ENCODE data around the gene PMS2. TPM values are rescaled to one million over a fixed set of nuclear protein-coding genes. Genes with fewer than 3 reads are reported as not detected.
"Not testable (repeated sequence)": the region's sequence is repeated elsewhere in the genome, so short reads cannot be mapped to it uniquely, and the experiment has no call there.

PMS2 gene
- total RNA-seq, 1 experiment from 2014 or later, result 22.6 TPM

DNA sequence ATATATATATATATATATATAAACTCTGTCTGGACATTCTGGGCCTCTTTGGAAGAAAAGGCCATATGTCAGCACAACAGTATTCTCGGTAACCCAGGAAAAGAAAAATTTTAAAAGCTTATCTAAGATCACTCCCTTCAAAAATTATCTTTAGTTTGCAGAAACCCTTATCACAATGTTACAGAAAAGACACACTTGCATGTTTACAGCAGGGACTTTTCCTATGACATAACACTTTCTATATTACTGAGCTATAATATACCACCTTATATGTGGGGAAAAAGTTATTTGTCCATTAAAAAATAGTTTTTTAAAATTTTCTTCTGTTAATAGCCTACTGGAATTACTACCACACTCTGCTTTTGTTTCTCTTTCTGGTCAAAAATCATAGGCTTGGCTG lies 47.8 kb upstream of the PMS2 start:
- H3K4me1 Mint-ChIP-seq (ENCODE audit: low read depth, unreplicated experiment), result no peaks in the 10 kb centered on the region
- H3K27me3 Mint-ChIP-seq (ENCODE audit: insufficient read depth, unreplicated experiment), result no peaks in the 10 kb centered on the region
- ChIA-PET POLR2A (interaction anchor here (0.6 kb wide), 1 partner anchor 37 kb away, joined by 3 read pairs; no protein-coding TSS in a partner anchor), CTCF (interaction anchor here (0.8 kb wide), 1 partner anchor 8 kb away, joined by 3 read pairs; no protein-coding TSS in a partner anchor)
- Histone ChIP-seq H3K4me3 (ENCODE audit: low read depth, low read length) (no peak overlapping the region), H3K27me3 (replicated peaks; ENCODE audit: control insufficient read depth, insufficient read depth, low read length) (no peaks in the 10 kb centered on the region), H3K4me1 (peaks cover 11% of the 10 kb centered on the region), H3K9me3 (no peaks in the 10 kb centered on the region), H3K36me3 (ENCODE audit: control insufficient read depth, insufficient read depth, low read length) (no peaks in the 10 kb centered on the region)
- intact Hi-C loops (cut with micrococcal nuclease; ENCODE audit: unreplicated experiment), result no loop called here
- TF ChIP-seq, protein P1, sequence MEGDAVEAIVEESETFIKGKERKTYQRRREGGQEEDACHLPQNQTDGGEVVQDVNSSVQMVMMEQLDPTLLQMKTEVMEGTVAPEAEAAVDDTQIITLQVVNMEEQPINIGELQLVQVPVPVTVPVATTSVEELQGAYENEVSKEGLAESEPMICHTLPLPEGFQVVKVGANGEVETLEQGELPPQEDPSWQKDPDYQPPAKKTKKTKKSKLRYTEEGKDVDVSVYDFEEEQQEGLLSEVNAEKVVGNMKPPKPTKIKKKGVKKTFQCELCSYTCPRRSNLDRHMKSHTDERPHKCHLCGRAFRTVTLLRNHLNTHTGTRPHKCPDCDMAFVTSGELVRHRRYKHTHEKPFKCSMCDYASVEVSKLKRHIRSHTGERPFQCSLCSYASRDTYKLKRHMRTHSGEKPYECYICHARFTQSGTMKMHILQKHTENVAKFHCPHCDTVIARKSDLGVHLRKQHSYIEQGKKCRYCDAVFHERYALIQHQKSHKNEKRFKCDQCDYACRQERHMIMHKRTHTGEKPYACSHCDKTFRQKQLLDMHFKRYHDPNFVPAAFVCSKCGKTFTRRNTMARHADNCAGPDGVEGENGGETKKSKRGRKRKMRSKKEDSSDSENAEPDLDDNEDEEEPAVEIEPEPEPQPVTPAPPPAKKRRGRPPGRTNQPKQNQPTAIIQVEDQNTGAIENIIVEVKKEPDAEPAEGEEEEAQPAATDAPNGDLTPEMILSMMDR (IDR thresholded peaks at IDR 0.05; ENCODE audit: insufficient read depth in 1 of 2, low read depth in 1 of 2, low read length in 1 of 2, severe bottlenecking in 1 of 2, unreplicated experiment in 1 of 2), result no peak
- no TSS peak for BruUV-seq (replicated peaks)
- H3K36me3 Mint-ChIP-seq (ENCODE audit: insufficient read depth, unreplicated experiment), result peaks cover 50% of the 10 kb centered on the region
- peak overlapping the region; percentile 93 for H3K4me3 Mint-ChIP-seq (ENCODE audit: unreplicated experiment)
- H3K27ac Mint-ChIP-seq (ENCODE audit: unreplicated experiment), result no peak overlapping the region
- H3K9me3 Mint-ChIP-seq (ENCODE audit: unreplicated experiment), result no peaks in the 10 kb centered on the region
- DNase-seq, result no peak

DNA sequence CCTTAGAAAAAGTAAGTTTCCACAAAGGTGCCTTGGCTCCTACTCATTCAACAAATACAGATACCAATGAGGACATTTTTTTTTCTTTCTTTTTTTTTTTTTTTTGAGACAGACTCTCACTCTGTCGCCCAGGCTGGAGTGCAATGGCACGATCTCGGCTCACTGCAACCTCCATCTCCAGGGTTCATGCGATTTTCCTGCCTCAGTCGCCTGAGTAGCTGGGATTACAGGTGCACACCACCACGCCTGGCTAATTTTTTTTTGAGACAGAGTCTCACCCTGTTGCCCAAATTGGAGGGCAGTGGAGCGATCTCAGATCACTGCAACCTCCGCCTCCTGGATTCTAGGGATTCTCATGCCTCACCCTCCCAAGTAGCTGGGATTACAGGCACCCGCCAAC lies 42.3 kb upstream of the PMS2 start:
- H3K36me3 ChIP-seq (ENCODE audit: control insufficient read depth, insufficient read depth, low read length); H3K4me1 Mint-ChIP-seq (ENCODE audit: low read depth, unreplicated experiment); H3K4me1 ChIP-seq; H3K27me3 Mint-ChIP-seq (ENCODE audit: insufficient read depth, unreplicated experiment); BruUV-seq (replicated peaks); H3K9me3 ChIP-seq; H3K27me3 ChIP-seq (replicated peaks; ENCODE audit: control insufficient read depth, insufficient read depth, low read length); H3K4me3 ChIP-seq (ENCODE audit: low read depth, low read length); DNase-seq; intact Hi-C loops (cut with micrococcal nuclease; ENCODE audit: unreplicated experiment); H3K9me3 Mint-ChIP-seq (ENCODE audit: unreplicated experiment): not testable (repeated sequence)
- ChIA-PET CTCF (interaction anchor here (0.5 to 1.0 kb wide), 2 partner anchors 54 to 299 kb away, joined by 4 to 5 read pairs; no protein-coding TSS in a partner anchor), POLR2A (interaction anchor here (0.6 kb wide), 1 partner anchor 36 kb away, joined by 4 read pairs; no protein-coding TSS in a partner anchor)
- H3K36me3 Mint-ChIP-seq (ENCODE audit: insufficient read depth, unreplicated experiment), result peaks cover 80% of the 10 kb centered on the region
- peak overlapping the region; percentile 52 for H3K4me3 Mint-ChIP-seq (ENCODE audit: unreplicated experiment)
- H3K27ac Mint-ChIP-seq (ENCODE audit: unreplicated experiment), result peak overlapping the region; percentile 96

DNA sequence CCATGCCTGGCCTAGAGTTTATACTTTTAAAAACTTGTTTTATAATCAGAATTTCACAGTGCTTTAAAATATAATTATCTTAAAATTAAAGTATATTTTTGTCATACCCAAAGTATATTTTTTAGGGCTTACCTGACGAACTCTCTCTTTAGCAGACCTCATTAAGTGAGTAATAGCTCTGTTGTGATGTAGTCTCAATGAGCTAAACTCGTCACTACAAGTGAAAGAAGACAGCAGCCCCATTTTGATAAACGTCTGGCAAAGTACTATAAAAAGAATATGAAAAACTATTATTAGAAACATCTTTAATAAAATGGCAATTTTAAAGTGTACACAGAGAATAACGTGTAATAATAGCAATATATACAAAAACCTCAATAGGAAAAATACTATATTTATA lies 40.9 kb upstream of the PMS2 start:
- no peak overlapping the region for H3K4me3 Mint-ChIP-seq (ENCODE audit: unreplicated experiment)
- H3K36me3 ChIP-seq (ENCODE audit: control insufficient read depth, insufficient read depth, low read length), result peaks cover 1% of the 10 kb centered on the region; the same call in 1 of the 2 replicates
- TF ChIP-seq, protein P1 (IDR thresholded peaks at IDR 0.05; ENCODE audit: insufficient read depth in 1 of 2, low read depth in 1 of 2, low read length in 1 of 2, severe bottlenecking in 1 of 2, unreplicated experiment in 1 of 2), result no peak
- no TSS peak for BruUV-seq (replicated peaks)
- no peak for DNase-seq
- no peaks in the 10 kb centered on the region for H3K27me3 ChIP-seq (replicated peaks; ENCODE audit: control insufficient read depth, insufficient read depth, low read length)
- H3K4me3 ChIP-seq (ENCODE audit: low read depth, low read length), result no peak overlapping the region
- no peak overlapping the region for H3K27ac Mint-ChIP-seq (ENCODE audit: unreplicated experiment)
- peaks cover 8% of the 10 kb centered on the region; the same call in 1 of the 2 replicates for H3K4me1 ChIP-seq
- no peaks in the 10 kb centered on the region for H3K9me3 ChIP-seq
- intact Hi-C loops (cut with micrococcal nuclease; ENCODE audit: unreplicated experiment), result no loop called here
- ChIA-PET POLR2A (no interaction called here), CTCF (no interaction called here)
- peaks cover 6% of the 10 kb centered on the region for H3K4me1 Mint-ChIP-seq (ENCODE audit: low read depth, unreplicated experiment)
- no peaks in the 10 kb centered on the region for H3K9me3 Mint-ChIP-seq (ENCODE audit: unreplicated experiment)
- H3K27me3 Mint-ChIP-seq (ENCODE audit: insufficient read depth, unreplicated experiment), result no peaks in the 10 kb centered on the region
- H3K36me3 Mint-ChIP-seq (ENCODE audit: insufficient read depth, unreplicated experiment), result peaks cover 82% of the 10 kb centered on the region

DNA sequence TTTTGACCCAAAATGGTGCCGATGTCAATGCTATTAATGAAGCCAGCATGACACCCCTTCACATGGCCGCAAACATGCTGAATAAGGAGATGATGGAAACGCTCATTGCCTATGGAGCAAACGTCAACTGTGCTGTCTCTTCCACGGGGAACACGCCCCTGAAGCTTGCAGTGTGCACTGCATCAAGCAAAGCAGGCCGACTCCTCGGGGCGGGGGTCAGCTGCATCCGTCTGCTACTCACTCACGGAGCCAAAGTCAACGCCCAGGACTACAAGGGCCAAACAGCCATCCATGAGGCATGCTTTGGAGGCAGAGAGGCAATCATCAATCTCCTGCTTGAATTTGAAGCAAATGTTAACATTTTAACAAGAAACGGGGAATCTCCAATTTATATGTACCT lies 26.8 kb upstream of the PMS2 start:
- peaks cover 91% of the 10 kb centered on the region for H3K36me3 Mint-ChIP-seq (ENCODE audit: insufficient read depth, unreplicated experiment)
- POLR2A ChIA-PET, result no interaction called here
- no TSS peak for BruUV-seq (replicated peaks)

More for the DNA sequence above, 26.8 kb upstream of the PMS2 start:
- Histone ChIP-seq H3K9me3 (no peaks in the 10 kb centered on the region), H3K4me3 (ENCODE audit: low read depth, low read length) (no peak overlapping the region), H3K27me3 (replicated peaks; ENCODE audit: control insufficient read depth, insufficient read depth, low read length) (no peaks in the 10 kb centered on the region), H3K36me3 (ENCODE audit: control insufficient read depth, insufficient read depth, low read length) (peaks cover 9% of the 10 kb centered on the region), H3K4me1 (no peaks in the 10 kb centered on the region)
- intact Hi-C loops (cut with micrococcal nuclease; ENCODE audit: unreplicated experiment), result no loop called here
- no peak overlapping the region for H3K27ac Mint-ChIP-seq (ENCODE audit: unreplicated experiment)
- no peaks in the 10 kb centered on the region for H3K4me1 Mint-ChIP-seq (ENCODE audit: low read depth, unreplicated experiment)
- TF ChIP-seq, protein P1 (IDR thresholded peaks at IDR 0.05; ENCODE audit: insufficient read depth in 1 of 2, low read depth in 1 of 2, low read length in 1 of 2, severe bottlenecking in 1 of 2, unreplicated experiment in 1 of 2), result no peak
- no peak for DNase-seq
- H3K4me3 Mint-ChIP-seq (ENCODE audit: unreplicated experiment), result no peak overlapping the region
- no peaks in the 10 kb centered on the region for H3K27me3 Mint-ChIP-seq (ENCODE audit: insufficient read depth, unreplicated experiment)
- no peaks in the 10 kb centered on the region for H3K9me3 Mint-ChIP-seq (ENCODE audit: unreplicated experiment)
- CTCF ChIA-PET, result no interaction called here
